Right ventricle myocardium inferior (tissue), 1 donor: Measurements from ENCODE around the gene NUP133. TPM values are rescaled to one million over a fixed set of nuclear protein-coding genes. Genes with fewer than 3 reads are reported as not detected.
"Not testable (repeated sequence)": the region's sequence is repeated elsewhere in the genome, so short reads cannot be mapped to it uniquely, and the experiment has no call there.

Source experiments
- ATAC-seq: fragments of 200-7000 bp; cut with Tn5 transposase; one replicate; pipeline ENCODE4 v1.9.1; 2020; ENCODE audit warnings: mild to moderate bottlenecking, moderate library complexity
- DNase-seq: peaks from one replicate; pipeline ENCODE4 v3.0.0; 2021; ENCODE audit errors: missing footprints
- intact Hi-C: fragments of 100-400 bp; cut with DNase I; formaldehyde crosslinking; loops from one replicate; pipeline ENCODE4 v1.11.0; 2022
- total RNA-seq: library from RNA; stranded (reverse); fragmentation: NEBNext Ultra II Directional; extraction: Animal tissue kit (Norgen Biotek cat#: 25700); gene quantifications from one replicate; pipeline ENCODE4 v1.2.1, GENCODE V29; 2021
- donor health status: DM: no; HTN: yes; CAD: no; lungs with severe emphysema.

The NUP133 gene
- total RNA-seq, 1 donor from 2014 or later, result 27.9 TPM

- intact Hi-C loops, result no loop called here
- no peak for ATAC-seq
- no peak for DNase-seq
These were observed 104.6 kb downstream of the NUP133 start for GRCh38 chr1:229403573-229403972.

- ATAC-seq (no peak), DNase-seq (no peak)
- intact Hi-C loops, result no loop called here
These were observed 105.1 kb downstream of the NUP133 start for GRCh38 chr1:229402993-229403392.

- intact Hi-C loops, DNase-seq, ATAC-seq: not testable (repeated sequence)
These were observed 105.8 kb downstream of the NUP133 start for GRCh38 chr1:229402329-229402728.

GRCh38 chr1:229397762-229398161 is 110.4 kb downstream of the NUP133 start:
- intact Hi-C loops, result no loop called here
- DNase-seq (no peak), ATAC-seq (no peak)

GRCh38 chr1:229396585-229397206 is 111.4 kb downstream of the NUP133 start:
- DNase-seq, result no peak
- no peak for ATAC-seq
- intact Hi-C loops, result no loop called here

- DNase-seq, intact Hi-C loops, ATAC-seq: not testable (repeated sequence)
These were observed 113.6 kb downstream of the NUP133 start for GRCh38 chr1:229394517-229394916.

GRCh38 chr1:229392936-229393335 is 115.2 kb downstream of the NUP133 start:
- intact Hi-C loops, result no loop called here
- DNase-seq, result no peak
- ATAC-seq, result no peak

Other genes starting within 250 kb of the NUP133 start
- 131 TPM for gene RAB4A, start 237.2 kb downstream of the NUP133 start, total RNA-seq
- 2.3 TPM for gene CCSAP, start 165.3 kb downstream of the NUP133 start, total RNA-seq
- 1,694 TPM for gene ACTA1, start 74.2 kb downstream of the NUP133 start, total RNA-seq
- 12.7 TPM for gene ABCB10, start 50.4 kb upstream of the NUP133 start, total RNA-seq
- 10.8 TPM for gene TAF5L, start 117.8 kb upstream of the NUP133 start, total RNA-seq
- 3.4 TPM for gene URB2, start 117.9 kb upstream of the NUP133 start, total RNA-seq